NCI-H1694 treated with DMSO at 0.1 percent for 48 hours (cell line): ENCODE measurements around the gene ZHX3.

Experiments used
- DNase-seq: peaks from one replicate; lab custom pipeline; 2025; lab: John Stamatoyannopoulos, UW

The ZHX3 gene

GRCh38 chr20:41299899-41300298, 17.6 kb downstream of the ZHX3 start:
- DNase-seq: no peak

DNA sequence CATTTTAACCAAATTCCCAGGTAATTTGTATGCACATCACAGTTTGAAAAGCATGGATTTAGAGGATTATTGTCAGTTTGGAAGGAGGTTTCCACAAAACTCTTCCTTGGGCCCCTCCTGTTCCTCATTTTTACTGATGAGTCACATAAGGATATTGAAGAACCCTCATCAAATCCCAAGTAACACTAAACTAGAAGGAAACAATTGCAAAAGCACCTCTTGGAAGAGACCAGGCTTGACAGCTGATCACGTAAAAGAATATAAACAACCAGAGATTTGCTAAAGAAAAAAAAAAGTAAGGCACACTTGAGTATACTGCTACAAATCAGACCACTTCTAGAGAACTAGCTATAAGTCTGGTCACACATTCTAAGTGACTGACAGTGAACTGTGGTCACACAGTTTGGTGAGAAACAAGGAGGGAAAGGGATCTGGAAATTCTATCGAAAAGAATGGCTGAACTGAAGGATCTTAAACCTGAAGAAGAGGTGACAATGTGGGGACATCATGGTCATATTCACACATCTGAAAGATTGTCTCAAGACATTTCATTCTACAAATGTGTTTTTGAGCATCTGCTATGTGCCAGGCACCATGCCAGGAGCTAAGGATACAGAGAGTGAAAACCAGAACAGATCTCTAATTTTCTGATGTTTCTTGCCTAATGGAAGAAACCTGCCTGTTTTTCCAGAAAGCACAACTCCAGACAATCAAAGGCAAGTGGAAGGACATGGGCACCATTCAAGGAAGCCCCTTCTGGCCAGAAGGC, 24.1 kb downstream of the ZHX3 start:
- DNase-seq: no peak

GRCh38 chr20:41290804-41291389, 26.6 kb downstream of the ZHX3 start:
- DNase-seq: no peak

GRCh38 chr20:41287327-41287726, 30.2 kb downstream of the ZHX3 start:
- DNase-seq: no peak

DNA sequence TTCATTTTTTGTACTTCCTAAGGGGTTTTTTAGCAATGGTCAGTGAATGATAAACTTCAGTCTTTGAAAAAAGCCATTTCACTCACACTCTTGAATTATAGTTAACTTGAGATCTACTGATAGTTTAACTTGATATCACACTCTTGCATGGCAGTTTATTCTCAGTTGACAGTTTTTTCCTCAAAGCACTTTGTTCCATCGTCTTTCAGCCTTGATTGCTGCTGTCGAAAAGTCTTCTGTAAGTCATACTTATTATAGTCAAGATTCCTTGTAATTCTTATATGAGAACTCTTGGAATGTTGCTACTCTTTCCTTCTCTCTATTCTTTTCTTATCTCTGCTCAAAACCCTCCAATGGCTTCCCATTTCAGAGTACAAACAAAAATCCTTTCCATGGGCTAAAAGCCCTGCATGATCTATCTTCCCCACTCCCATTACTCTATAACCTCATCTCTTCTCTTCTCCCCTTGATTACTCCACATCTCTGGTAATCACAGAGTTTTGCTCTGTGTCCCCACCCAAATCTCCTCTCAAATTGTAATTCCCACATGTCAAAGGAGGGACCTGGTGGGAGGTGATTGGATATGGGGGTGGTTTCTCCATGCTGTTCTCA, 31.2 kb downstream of the ZHX3 start:
- no peak for DNase-seq

- no peak for DNase-seq
These were observed 37.8 kb downstream of the ZHX3 start for GRCh38 chr20:41279546-41280225.

DNA sequence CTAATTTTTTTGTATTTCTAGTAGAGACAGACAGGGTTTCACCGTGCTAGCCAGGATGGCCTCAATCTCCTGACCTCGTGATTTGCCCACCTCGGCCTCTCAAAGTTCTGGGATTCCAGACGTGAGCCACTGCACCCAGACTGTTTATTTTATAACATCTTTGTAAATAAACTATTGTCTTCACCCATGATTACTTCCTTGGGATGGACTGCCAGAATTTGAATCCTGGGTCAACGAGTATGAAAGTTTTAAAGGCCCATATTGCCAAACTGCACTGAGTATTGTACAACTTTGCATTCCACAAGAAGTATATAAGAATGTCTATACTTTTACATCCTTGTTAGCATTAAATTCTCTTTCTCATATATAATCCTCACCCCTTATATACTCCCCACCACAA, 38.6 kb downstream of the ZHX3 start:
- no peak for DNase-seq

DNA sequence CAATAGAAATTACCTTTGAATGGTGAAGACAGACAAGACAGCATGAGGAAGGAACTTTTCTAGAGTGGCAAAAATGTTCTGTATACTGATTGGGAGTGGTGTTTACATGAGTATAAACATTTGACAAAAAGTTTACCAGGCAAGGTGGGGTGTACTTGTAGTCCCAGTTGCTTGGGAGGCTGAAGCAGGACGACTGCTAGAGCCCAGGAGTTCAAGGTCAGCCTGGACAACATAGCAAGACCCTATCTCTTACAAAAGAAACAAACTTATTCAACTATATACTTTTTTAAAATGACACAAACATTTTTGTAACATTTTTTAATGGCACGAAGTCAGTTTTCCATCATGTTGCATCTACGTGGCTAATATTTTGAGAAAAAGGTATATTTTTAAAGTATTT, 40.5 kb downstream of the ZHX3 start:
- no peak for DNase-seq

GRCh38 chr20:41276317-41276751, 41.2 kb downstream of the ZHX3 start:
- DNase-seq: no peak

- no peak for DNase-seq
These were observed 42.2 kb downstream of the ZHX3 start for GRCh38 chr20:41275301-41275731.

DNA sequence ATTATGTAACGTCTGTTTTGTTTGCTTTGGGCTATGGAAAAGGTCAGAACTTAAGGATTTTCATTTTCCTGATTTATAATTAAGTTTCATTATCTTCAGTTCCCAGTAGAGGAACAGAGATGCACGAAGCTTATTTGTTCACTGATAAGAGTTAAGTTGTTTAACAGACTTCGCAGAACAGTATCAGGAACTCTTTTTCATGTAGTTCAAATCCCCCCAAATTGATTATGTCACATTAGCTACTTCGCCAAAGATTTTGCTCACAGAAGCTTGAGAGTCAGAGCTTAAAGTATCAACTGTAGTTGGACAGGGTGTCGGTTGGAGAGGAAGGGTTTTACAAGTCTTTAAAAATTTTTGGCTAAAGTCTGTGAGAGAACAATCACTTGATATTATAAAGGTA, 43.4 kb downstream of the ZHX3 start:
- DNase-seq: no peak

DNA sequence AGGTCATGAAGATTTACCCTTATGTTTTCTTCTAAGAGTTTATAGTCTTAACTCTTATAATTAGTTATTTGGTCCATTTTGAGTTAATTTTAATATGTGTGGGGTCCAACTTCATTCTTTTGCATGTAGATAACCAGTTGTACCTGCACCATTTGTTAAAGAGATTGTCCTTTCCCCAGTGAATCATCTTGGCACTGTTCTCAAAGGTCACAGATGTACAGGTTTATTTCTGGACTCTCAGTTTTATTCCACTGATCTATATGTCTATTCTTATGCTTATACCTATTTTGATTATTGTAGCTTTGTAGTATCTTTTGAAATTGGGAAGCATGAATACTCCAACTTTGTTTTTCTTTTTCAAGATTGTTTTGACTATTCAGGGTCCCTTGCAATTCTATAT, 44.1 kb downstream of the ZHX3 start:
- no peak for DNase-seq

DNA sequence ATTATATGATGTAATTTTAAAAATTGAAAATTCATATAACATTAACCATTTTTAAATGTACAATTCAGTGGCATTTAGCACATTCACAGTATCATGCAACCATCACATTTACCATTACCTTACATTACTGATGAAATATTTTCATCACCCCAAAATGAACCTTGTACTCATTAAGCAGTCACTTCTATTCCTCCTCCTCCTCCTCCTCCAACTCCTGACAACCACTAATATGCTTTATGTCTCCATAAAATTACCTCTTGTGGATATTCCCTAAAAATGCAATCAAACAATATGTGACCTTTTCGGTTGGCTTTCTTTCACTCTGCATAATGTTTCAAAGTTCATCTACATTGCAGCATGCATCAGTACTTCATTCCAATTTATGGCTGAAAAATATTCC, 45.2 kb downstream of the ZHX3 start:
- no peak for DNase-seq

DNA sequence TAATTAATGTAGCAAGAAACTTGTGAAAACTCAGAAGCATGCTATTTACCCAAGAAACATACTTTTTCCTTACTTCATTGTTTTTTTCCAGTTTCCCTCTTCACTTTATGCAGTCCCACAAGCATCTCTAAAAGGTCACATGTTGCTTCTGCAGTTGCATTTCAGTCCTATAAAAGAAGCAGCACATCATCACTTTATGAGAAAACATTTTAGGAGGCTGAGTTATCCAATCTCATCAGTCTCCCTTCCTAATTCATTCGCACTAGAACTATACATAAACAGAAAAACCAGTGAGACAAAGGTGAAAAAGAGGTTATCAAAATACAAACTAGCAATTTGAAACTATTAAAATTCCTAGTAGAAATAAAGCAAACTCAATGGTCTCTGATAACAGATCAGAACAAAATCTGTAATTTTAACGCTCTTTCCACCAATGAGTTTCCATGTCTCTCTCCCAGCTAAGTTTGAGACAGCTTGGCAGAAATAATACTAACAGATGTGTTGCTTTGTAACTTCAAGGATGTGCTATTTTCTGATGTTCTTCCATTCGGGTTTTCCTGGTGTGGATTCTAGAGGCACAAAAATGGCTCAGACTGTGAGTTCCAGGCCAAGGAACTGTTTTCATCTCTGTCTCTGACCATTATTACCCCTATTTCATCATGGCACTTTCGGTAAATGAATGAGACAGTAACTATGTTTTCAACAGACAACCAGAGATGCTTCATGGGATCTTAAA, 48.4 kb downstream of the ZHX3 start:
- no peak for DNase-seq

- DNase-seq: no peak
These were observed 49.1 kb downstream of the ZHX3 start for GRCh38 chr20:41268402-41268801.

DNA sequence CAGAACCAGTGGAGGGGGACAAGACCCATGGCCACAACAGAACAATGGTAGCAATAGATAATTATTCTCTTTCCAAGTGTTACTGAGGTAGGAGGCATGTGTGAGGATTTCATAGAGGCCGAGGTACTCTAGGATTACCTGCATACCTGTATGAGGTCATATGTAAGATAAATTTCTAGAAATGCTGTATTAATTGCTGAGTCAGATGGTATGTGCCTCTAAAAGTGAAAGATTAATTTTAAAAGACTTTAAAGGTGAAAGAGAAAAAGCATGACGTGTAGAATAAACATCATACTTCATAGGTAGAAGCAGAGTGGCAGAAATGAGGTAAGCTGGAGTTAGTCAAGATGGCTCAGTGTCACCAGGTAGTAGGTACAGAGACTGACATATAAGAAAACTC, 51.6 kb downstream of the ZHX3 start:
- DNase-seq: no peak

GRCh38 chr20:41264819-41265218, 52.7 kb downstream of the ZHX3 start:
- no peak for DNase-seq

GRCh38 chr20:41261790-41262717, 55.5 kb downstream of the ZHX3 start:
- DNase-seq: no peak

DNA sequence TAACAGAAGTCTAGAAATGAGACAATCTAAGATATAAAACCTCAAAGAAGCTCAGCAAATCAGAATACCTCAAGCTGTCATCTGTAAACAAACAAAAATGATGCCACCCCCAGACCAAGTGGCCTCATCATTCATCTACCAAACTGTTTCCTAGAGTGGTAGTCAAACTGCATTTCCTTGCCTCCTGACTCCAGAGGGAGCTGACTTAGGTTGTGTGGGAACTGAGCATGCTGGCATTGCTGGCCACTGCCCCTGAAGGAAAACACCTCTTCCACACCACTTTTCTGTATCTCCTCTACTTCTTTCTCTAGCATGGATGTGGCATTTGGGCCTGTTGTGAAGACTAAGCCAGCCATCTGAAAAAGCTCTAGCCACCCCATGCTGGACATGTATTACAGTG, 56.3 kb downstream of the ZHX3 start:
- no peak for DNase-seq

DNA sequence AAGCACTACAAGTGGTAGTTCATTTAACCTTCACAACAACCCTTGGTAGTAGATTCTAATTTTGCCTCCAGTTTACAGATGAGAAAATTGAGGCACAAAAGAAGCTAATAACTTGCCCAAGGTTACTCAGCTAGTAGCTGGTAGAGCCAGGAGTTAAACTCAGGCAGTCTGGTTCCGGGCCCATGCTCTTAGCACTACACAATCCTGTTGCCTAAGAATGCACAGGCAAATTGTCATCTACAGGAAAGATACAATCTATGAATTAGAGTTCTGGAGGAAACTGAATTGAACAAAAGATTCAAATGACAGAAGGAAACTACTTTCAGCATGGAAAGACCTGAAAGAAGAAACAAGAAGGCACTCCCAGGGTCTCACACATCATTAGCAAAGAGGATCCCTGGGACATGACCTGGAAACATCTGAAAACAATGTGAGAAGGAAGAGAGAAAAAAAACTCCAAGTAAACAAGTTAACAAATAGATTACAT, 56.8 kb downstream of the ZHX3 start:
- DNase-seq: no peak

- DNase-seq: no peak
These were observed 58.2 kb downstream of the ZHX3 start for GRCh38 chr20:41259309-41259708.
